SJSA1 (cell line): ENCODE measurements around the gene COL4A5. TPM values are rescaled to one million over a fixed set of nuclear protein-coding genes. Genes with fewer than 3 reads are reported as not detected.
"Not testable (repeated sequence)": the region's sequence is repeated elsewhere in the genome, so short reads cannot be mapped to it uniquely, and the experiment has no call there.

ENCODE experiments used
- DNase-seq, 2 experiments: peaks; one replicate each; pipeline ENCODE4 v3.0.0-alpha.2; 2015 to 2020; ENCODE audit warnings: low spot score in 2 of 2, low read depth in 1 of 2
- H3K27ac ChIP-seq: fragments of 250-450 bp; sonication (Bioruptor Pico); 2 replicates; pipeline ENCODE4 v1.5.1; 2020; ENCODE audit warnings: mild to moderate bottlenecking, moderate library complexity
- H3K27me3 ChIP-seq: fragments of 250-450 bp; sonication (Bioruptor Pico); replicated peaks from 2 replicates; pipeline ENCODE4 v1.5.1; 2020; ENCODE audit warnings: mild to moderate bottlenecking, moderate library complexity
- H3K36me3 ChIP-seq: fragments of 250-450 bp; sonication (Bioruptor Pico); 2 replicates; pipeline ENCODE4 v1.5.1; 2020; ENCODE audit warnings: mild to moderate bottlenecking
- H3K4me1 ChIP-seq: fragments of 250-450 bp; sonication (Bioruptor Pico); replicated peaks from 2 replicates; pipeline ENCODE4 v1.6.1; 2021; ENCODE audit warnings: mild to moderate bottlenecking
- H3K4me3 ChIP-seq: fragments of 250-450 bp; sonication (Bioruptor Pico); 2 replicates; pipeline ENCODE4 v1.5.1; 2020; ENCODE audit warnings: mild to moderate bottlenecking
- H3K9me3 ChIP-seq: fragments of 250-450 bp; sonication (Bioruptor Pico); replicated peaks from 2 replicates; pipeline ENCODE4 v1.5.1; 2020; ENCODE audit warnings: mild to moderate bottlenecking
- total RNA-seq: library from RNA; depleted of rRNA; stranded (reverse); fragments of >200 nt; shearing (Covaris generic); gene quantifications from 2 replicates; pipeline ENCODE4 v1.2.3, GENCODE V29; 2014; rRNA removed

COL4A5 gene
- total RNA-seq = 30.5 and 68.7 TPM in 2 replicates

GRCh38 chrX:108439426-108439942 lies at the start of gene COL4A5:
Gene COL4A5, plus strand, starts transcription at chrX:108439838. Its CDS starts 288 bp downstream, at chrX:108440126.
- Histone ChIP-seq H3K4me3 (peak within 1 kb of the TSS; percentile 45), H3K27ac (0 out of 2 replicates have a peak within 1 kb of the TSS, but pooled peaks have one; percentile 28), H3K9me3 (no peaks in the 10 kb centered on the region), H3K4me1 (no peaks in the 10 kb centered on the region), H3K36me3 (no peaks in the 10 kb centered on the region; the same call in 1 of the 2 replicates), H3K27me3 (no peaks in the 10 kb centered on the region)
- DNase-seq = peak; percentile 61 to 76

GRCh38 chrX:108390976-108391717 lies 48.5 kb upstream of the COL4A5 start:
- not testable (repeated sequence) for H3K9me3 ChIP-seq, DNase-seq, H3K4me1 ChIP-seq, H3K4me3 ChIP-seq, H3K27me3 ChIP-seq, H3K27ac ChIP-seq, H3K36me3 ChIP-seq

DNA sequence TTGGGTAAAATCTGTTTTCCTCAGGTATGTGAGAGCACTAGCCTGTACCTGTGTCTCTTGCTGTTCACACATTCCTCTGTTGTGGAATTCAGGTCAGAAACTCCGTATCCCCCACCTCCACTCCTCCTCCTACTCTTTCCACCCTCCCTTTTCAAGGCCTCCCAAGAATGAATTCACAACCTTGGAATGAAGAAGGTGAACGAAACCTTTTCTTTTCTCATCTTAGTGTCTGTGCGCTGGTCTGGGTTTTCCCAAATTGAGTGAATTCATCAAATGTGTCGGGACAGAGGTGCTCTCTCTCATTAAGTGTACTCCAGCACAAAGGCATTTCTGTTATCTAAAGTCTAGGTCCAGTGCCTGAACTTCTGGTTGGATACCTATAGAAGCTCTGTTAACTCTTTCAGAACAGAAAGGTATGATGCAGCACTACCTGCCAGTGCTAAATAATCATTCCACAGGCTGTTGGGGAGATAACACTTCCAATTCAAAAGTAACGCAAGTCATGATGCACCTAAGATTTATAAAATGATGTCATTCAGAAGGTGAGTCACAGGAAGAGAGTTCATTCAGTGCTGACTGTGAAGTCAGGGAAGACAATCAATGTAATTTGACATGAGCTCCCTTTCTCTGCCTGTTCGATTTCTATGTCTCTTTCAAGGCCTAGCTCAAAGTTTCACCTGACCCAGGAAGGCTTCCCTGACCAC lies 43.3 kb upstream of the COL4A5 start:
- Histone ChIP-seq H3K4me3 (no peak overlapping the region), H3K4me1 (no peaks in the 10 kb centered on the region; the same call in 1 of the 2 replicates), H3K27ac (no peak overlapping the region), H3K27me3 (no peaks in the 10 kb centered on the region), H3K36me3 (no peaks in the 10 kb centered on the region), H3K9me3 (no peaks in the 10 kb centered on the region)
- no peak for DNase-seq

DNA sequence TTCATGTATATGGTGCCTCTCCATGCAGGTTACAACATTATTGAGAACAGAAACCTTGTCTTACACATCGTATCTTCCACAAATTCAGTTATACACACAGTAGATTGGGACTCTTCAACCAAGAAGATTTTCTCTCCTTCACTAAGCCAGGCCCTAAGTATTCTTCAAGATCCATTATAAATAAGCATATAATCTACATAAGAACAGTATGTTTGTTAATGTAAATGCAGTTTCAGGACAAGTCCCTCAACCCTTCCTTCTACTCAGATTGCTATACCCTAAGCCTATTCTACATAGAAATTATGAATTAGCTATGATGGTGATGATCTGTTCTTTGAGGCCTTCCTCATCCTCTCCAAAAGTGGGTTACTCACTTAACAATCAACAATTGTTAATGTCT lies 42.7 kb upstream of the COL4A5 start:
- DNase-seq = no peak
- H3K27ac ChIP-seq = no peak overlapping the region
- no peaks in the 10 kb centered on the region; the same call in 1 of the 2 replicates for H3K4me1 ChIP-seq
- no peaks in the 10 kb centered on the region for H3K27me3 ChIP-seq
- H3K9me3 ChIP-seq = no peaks in the 10 kb centered on the region
- H3K36me3 ChIP-seq = no peaks in the 10 kb centered on the region
- H3K4me3 ChIP-seq = no peak overlapping the region

GRCh38 chrX:108397627-108398391 lies 41.8 kb upstream of the COL4A5 start:
- no peaks in the 10 kb centered on the region for H3K9me3 ChIP-seq
- H3K4me3 ChIP-seq = no peak overlapping the region
- no peaks in the 10 kb centered on the region for H3K27me3 ChIP-seq
- H3K27ac ChIP-seq = no peak overlapping the region
- H3K4me1 ChIP-seq = no peaks in the 10 kb centered on the region; the same call in 1 of the 2 replicates
- no peaks in the 10 kb centered on the region for H3K36me3 ChIP-seq
- DNase-seq = no peak

GRCh38 chrX:108399418-108400165 lies 40.0 kb upstream of the COL4A5 start:
- H3K36me3 ChIP-seq = no peaks in the 10 kb centered on the region
- no peak overlapping the region for H3K27ac ChIP-seq
- no peaks in the 10 kb centered on the region for H3K9me3 ChIP-seq
- DNase-seq = no peak
- no peaks in the 10 kb centered on the region for H3K27me3 ChIP-seq
- no peaks in the 10 kb centered on the region; the same call in 1 of the 2 replicates for H3K4me1 ChIP-seq
- H3K4me3 ChIP-seq = no peak overlapping the region

DNA sequence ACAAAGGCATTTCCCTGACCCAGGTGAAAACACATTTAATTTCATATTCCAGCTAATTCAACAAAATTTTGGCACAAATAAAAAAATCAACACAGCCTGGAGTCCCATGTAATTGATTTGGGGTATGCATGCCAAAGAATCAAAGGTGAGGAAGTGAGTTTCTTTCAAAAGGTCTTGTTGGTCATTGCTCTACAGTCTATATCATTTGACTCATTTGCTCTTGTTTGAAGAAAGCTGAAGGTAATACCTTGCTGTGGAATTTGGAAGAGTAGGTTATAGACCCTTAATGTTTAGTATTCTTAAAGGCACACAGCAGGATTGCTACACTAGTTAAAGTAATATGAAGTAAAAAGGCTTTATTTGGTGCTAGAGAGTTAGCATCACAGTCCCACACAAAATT lies 26.9 kb upstream of the COL4A5 start:
- DNase-seq = no peak
- H3K9me3 ChIP-seq = no peaks in the 10 kb centered on the region
- H3K27me3 ChIP-seq = no peaks in the 10 kb centered on the region
- H3K4me1 ChIP-seq = no peaks in the 10 kb centered on the region
- H3K4me3 ChIP-seq = no peak overlapping the region
- H3K36me3 ChIP-seq = no peaks in the 10 kb centered on the region
- H3K27ac ChIP-seq = no peak overlapping the region

DNA sequence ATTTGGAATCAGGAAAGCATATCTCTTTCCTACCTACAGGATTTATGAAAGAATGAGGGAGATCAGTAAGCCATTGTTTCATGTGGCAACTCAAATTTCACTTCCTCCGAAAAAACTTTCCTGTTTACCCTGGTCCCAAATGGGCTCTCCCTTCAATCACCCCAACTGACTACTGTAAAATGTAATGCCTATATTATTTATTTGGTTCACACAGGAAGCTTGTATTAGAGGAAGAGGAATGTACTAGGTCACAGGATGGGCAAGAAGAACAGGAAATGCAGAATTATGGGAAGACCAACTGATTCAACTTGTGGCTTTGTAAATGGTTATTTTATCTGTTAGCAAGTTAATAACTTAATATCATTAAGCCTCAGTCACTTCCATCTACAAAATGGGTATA lies 24.5 kb upstream of the COL4A5 start:
- Histone ChIP-seq H3K27me3 (no peaks in the 10 kb centered on the region), H3K27ac (no peak overlapping the region), H3K36me3 (no peaks in the 10 kb centered on the region), H3K4me1 (no peaks in the 10 kb centered on the region), H3K9me3 (no peaks in the 10 kb centered on the region), H3K4me3 (no peak overlapping the region)
- no peak for DNase-seq

DNA sequence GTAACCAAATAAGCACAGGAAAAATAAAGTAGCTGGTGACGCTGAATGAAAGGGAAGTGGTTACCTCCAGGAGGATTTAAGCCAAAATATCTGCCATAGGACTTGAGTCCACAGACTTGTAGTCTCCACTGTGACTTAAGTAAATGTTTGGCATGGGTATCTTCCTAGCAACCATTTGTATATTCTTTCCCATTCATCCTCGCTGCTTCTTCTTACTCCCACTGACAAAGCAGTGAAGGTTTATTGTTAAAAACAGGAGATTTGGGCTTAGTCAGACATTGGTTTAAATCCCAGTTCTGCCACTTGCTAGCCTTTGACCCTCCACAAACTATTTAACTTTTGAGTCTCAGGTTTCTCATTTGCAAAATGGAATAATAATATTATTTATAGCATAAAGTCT lies 23.7 kb upstream of the COL4A5 start:
- Histone ChIP-seq H3K4me3 (no peak overlapping the region), H3K9me3 (no peaks in the 10 kb centered on the region), H3K36me3 (no peaks in the 10 kb centered on the region), H3K27me3 (no peaks in the 10 kb centered on the region), H3K27ac (no peak overlapping the region), H3K4me1 (no peaks in the 10 kb centered on the region)
- DNase-seq = no peak

- Histone ChIP-seq H3K4me1 (no peaks in the 10 kb centered on the region), H3K9me3 (no peaks in the 10 kb centered on the region), H3K36me3 (no peaks in the 10 kb centered on the region), H3K27me3 (no peaks in the 10 kb centered on the region), H3K4me3 (no peak overlapping the region), H3K27ac (no peak overlapping the region)
- no peak for DNase-seq
These were observed 22.4 kb upstream of the COL4A5 start for GRCh38 chrX:108417257-108417656.

GRCh38 chrX:108419401-108419800 lies 20.2 kb upstream of the COL4A5 start:
- Histone ChIP-seq H3K36me3 (no peaks in the 10 kb centered on the region), H3K4me1 (no peaks in the 10 kb centered on the region), H3K9me3 (no peaks in the 10 kb centered on the region), H3K27me3 (no peaks in the 10 kb centered on the region), H3K27ac (no peak overlapping the region), H3K4me3 (no peak overlapping the region)
- DNase-seq = no peak

DNA sequence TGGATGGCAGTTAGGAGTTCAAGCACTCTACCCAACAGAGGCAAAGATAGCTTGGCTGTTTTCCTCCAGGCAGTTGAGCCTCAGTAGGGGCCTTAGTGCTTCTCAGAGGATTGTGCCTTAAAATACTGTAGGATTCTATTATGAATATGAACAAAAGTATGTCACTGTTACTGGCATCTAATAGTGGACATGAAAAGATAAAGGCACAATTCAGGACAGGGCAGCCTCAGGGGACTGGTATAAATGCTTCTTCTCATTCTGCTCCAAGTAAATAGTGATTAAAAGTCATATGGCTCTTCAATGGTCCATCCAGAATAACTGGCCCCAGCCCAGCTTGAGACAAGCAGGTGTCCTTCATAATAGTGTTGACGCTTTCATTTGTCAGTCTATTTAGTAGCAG lies 19.2 kb upstream of the COL4A5 start:
- no peaks in the 10 kb centered on the region for H3K9me3 ChIP-seq
- H3K27ac ChIP-seq = no peak overlapping the region
- DNase-seq = no peak
- H3K36me3 ChIP-seq = no peaks in the 10 kb centered on the region
- no peaks in the 10 kb centered on the region for H3K4me1 ChIP-seq
- no peak overlapping the region for H3K4me3 ChIP-seq
- no peaks in the 10 kb centered on the region for H3K27me3 ChIP-seq

GRCh38 chrX:108426262-108426661 lies 13.4 kb upstream of the COL4A5 start:
- Histone ChIP-seq H3K36me3 (no peaks in the 10 kb centered on the region), H3K4me3 (no peak overlapping the region), H3K27me3 (no peaks in the 10 kb centered on the region), H3K4me1 (no peaks in the 10 kb centered on the region), H3K27ac (no peak overlapping the region), H3K9me3 (no peaks in the 10 kb centered on the region)
- no peak for DNase-seq
